Measurements from ENCODE around the gene F5.
A peak's percentile ranks its signal among the peaks of the same experiment; 100 is the strongest.

Gene F5

GRCh38 chr1:169557131-169557530, 29.1 kb downstream of the F5 start:
- DNase-seq (ENCODE audit: low read depth): no peak
- H3K4me3 ChIP-seq (ENCODE audit: control insufficient read depth, low read depth, low read length): no peak overlapping the region
- no peak for TF ChIP-seq CTCF (IDR thresholded peaks at IDR 0.05; ENCODE audit: control insufficient read depth, insufficient read depth, low read depth, low read length, missing control alignments)

- peak; percentile 34 for TF ChIP-seq CTCF (IDR thresholded peaks at IDR 0.05; ENCODE audit: control insufficient read depth, insufficient read depth, low read depth, low read length, missing control alignments)
- no peak overlapping the region for H3K4me3 ChIP-seq (ENCODE audit: control insufficient read depth, low read depth, low read length)
- DNase-seq (ENCODE audit: low read depth): no peak
These were observed 36.0 kb downstream of the F5 start for GRCh38 chr1:169550294-169550693.

- no peak for DNase-seq (ENCODE audit: low read depth)
- H3K4me3 ChIP-seq (ENCODE audit: control insufficient read depth, low read depth, low read length): no peak overlapping the region
- TF ChIP-seq CTCF (IDR thresholded peaks at IDR 0.05; ENCODE audit: control insufficient read depth, insufficient read depth, low read depth, low read length, missing control alignments): no peak
These were observed 38.0 kb downstream of the F5 start for GRCh38 chr1:169548282-169548681.

- peak; percentile 46 for DNase-seq (ENCODE audit: low read depth)
- peak; percentile 74 for TF ChIP-seq CTCF (IDR thresholded peaks at IDR 0.05; ENCODE audit: control insufficient read depth, insufficient read depth, low read depth, low read length, missing control alignments)
- H3K4me3 ChIP-seq (ENCODE audit: control insufficient read depth, low read depth, low read length): no peak overlapping the region
These were observed 39.9 kb downstream of the F5 start for GRCh38 chr1:169546087-169546995.

GRCh38 chr1:169545472-169545871, 40.8 kb downstream of the F5 start:
- DNase-seq (ENCODE audit: low read depth): no peak
- H3K4me3 ChIP-seq (ENCODE audit: control insufficient read depth, low read depth, low read length): no peak overlapping the region
- TF ChIP-seq CTCF (IDR thresholded peaks at IDR 0.05; ENCODE audit: control insufficient read depth, insufficient read depth, low read depth, low read length, missing control alignments): no peak

GRCh38 chr1:169538998-169539871, 47.0 kb downstream of the F5 start:
- DNase-seq (ENCODE audit: low read depth): peak; percentile 42
- H3K4me3 ChIP-seq (ENCODE audit: control insufficient read depth, low read depth, low read length): no peak overlapping the region
- TF ChIP-seq CTCF (IDR thresholded peaks at IDR 0.05; ENCODE audit: control insufficient read depth, insufficient read depth, low read depth, low read length, missing control alignments): no peak
